HCT116 (cell line): ENCODE measurements around the gene PPP1R37.

ENCODE experiments used
- CTCF ChIP-seq, 3 experiments: fragments of 200-600 bp in 1 of 3; sonication (generic) in 1 of 3; IDR thresholded peaks in 2 of 3; conservative IDR thresholded peaks in 1 of 3; 2 replicates each; pipeline ENCODE4 v1.5.1; 2012 to 2017; ENCODE audit warnings: low read depth in 2 of 3, low read length in 2 of 3, antibody characterized with exemption in 1 of 3, borderline replicate concordance in 1 of 3, control low read depth in 1 of 3, mild to moderate bottlenecking in 1 of 3, mixed read lengths in 1 of 3, mixed run types in 1 of 3, moderate library complexity in 1 of 3; ENCODE audit not compliant: insufficient read depth in 1 of 3
- EZH2 ChIP-seq: fragments of 200-600 bp; sonication (generic); IDR thresholded peaks from 2 replicates; pipeline ENCODE4 v1.6.1; 2017; ENCODE audit warnings: antibody characterized with exemption, mixed run types
- JUND ChIP-seq: IDR thresholded peaks from 2 replicates; pipeline ENCODE4 v1.6.1; 2012
- POLR2AphosphoS5 ChIP-seq: IDR thresholded peaks from 2 replicates; pipeline ENCODE4 v1.6.1; 2011; ENCODE audit warnings: mild to moderate bottlenecking, low read depth, low read length, moderate library complexity
- SP1 ChIP-seq: IDR thresholded peaks from 2 replicates; pipeline ENCODE4 v1.6.1; 2012; ENCODE audit warnings: low read depth
- TF ChIP-seq, protein P1 (sequence below): IDR thresholded peaks from 2 replicates; pipeline ENCODE4 v1.6.1; 2012

- TF ChIP-seq EZH2: no peak
- TF ChIP-seq, protein P1, sequence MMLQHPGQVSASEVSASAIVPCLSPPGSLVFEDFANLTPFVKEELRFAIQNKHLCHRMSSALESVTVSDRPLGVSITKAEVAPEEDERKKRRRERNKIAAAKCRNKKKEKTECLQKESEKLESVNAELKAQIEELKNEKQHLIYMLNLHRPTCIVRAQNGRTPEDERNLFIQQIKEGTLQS: no peak
- no peak for TF ChIP-seq CTCF (IDR thresholded peaks at IDR 0.05 in 2 of 3, conservative IDR thresholded peaks at IDR 0.05 in 1 of 3; ENCODE audit: borderline replicate concordance in 1 of 3, insufficient read depth in 1 of 3, low read depth in 2 of 3, low read length in 2 of 3)
- no peak for TF ChIP-seq JUND
- no peak for TF ChIP-seq SP1
- TF ChIP-seq POLR2AphosphoS5: peak; percentile 44; the same call in 1 of the 2 replicates
These were observed 17.5 kb upstream of the PPP1R37 start for GRCh38 chr19:45075301-45076028.
